Panc1 (cell line): ENCODE results near the gene MST1R.

ENCODE experiments used
- POLR2AphosphoS5 ChIP-seq: IDR thresholded peaks from 2 replicates; pipeline ENCODE4 v1.6.1; 2012; ENCODE audit warnings: mild to moderate bottlenecking, low read depth, low read length, moderate library complexity
- TF ChIP-seq, protein P1 (sequence below): fragments of 450-650 bp; IDR thresholded peaks from 2 replicates; pipeline ENCODE4 v1.5.1; 2017; ENCODE audit warnings: mild to moderate bottlenecking

DNA sequence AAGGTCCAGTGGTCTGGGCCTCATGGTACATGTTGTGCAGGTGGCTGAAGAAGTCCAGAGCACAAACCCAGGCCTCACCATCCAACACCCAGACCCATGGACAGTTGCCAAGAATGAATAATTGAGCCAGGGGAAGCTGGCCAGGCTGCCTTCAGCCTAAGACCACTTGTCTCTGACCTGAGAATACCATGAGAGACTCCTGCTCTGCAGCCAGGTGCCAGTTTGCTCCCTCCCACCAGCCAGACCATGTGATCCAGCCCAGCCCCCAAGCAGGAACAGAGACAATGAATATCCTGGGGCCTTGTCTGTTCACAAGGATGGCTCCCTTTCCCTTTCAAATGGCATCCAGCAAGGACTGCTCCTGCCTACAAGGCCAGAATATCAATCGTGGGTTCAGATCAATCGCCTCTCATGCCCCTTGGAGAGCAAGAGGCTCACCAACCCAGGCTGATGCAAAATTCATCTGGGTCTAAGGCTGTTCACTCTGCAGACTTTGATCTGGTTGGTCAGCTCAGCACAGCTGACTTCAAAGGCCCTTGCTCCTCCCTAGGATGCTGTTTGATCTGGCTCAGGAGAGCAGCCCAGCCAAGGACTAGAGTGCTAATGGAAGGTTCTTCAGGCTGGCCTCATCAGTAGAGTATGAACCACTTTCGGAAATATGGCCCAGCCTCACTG, 60.7 kb downstream of the MST1R start:
- TF ChIP-seq, protein P1, sequence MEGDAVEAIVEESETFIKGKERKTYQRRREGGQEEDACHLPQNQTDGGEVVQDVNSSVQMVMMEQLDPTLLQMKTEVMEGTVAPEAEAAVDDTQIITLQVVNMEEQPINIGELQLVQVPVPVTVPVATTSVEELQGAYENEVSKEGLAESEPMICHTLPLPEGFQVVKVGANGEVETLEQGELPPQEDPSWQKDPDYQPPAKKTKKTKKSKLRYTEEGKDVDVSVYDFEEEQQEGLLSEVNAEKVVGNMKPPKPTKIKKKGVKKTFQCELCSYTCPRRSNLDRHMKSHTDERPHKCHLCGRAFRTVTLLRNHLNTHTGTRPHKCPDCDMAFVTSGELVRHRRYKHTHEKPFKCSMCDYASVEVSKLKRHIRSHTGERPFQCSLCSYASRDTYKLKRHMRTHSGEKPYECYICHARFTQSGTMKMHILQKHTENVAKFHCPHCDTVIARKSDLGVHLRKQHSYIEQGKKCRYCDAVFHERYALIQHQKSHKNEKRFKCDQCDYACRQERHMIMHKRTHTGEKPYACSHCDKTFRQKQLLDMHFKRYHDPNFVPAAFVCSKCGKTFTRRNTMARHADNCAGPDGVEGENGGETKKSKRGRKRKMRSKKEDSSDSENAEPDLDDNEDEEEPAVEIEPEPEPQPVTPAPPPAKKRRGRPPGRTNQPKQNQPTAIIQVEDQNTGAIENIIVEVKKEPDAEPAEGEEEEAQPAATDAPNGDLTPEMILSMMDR: no peak
- TF ChIP-seq POLR2AphosphoS5: no peak
